LNCAP (cell line): Measurements from ENCODE around the gene WDR75.

Source experiments
- CTCF ChIP-seq: fragments of 450-650 bp; IDR thresholded peaks from 2 replicates; pipeline ENCODE4 v1.5.1; 2017; ENCODE audit warnings: mild to moderate bottlenecking

WDR75 gene

GRCh38 chr2:189515264-189515663 lies 74.0 kb downstream of the WDR75 start:
- no peak for TF ChIP-seq CTCF

GRCh38 chr2:189516546-189516945 lies 75.3 kb downstream of the WDR75 start:
- TF ChIP-seq CTCF: no peak

GRCh38 chr2:189517847-189518535 lies 76.7 kb downstream of the WDR75 start:
- no peak for TF ChIP-seq CTCF

- no peak for TF ChIP-seq CTCF
Measured at GRCh38 chr2:189519631-189520387, 78.5 kb downstream of the WDR75 start.

- no peak for TF ChIP-seq CTCF
Measured at GRCh38 chr2:189521699-189522434, 80.6 kb downstream of the WDR75 start.

GRCh38 chr2:189522435-189523151 lies 81.3 kb downstream of the WDR75 start:
- no peak for TF ChIP-seq CTCF

GRCh38 chr2:189524746-189525145 lies 83.5 kb downstream of the WDR75 start:
- TF ChIP-seq CTCF: no peak
